ENCODE results near the gene C18orf63. TPM values are rescaled to one million over a fixed set of nuclear protein-coding genes. Genes with fewer than 3 reads are reported as not detected.
A peak's percentile ranks its signal among the peaks of the same experiment; 100 is the strongest.
"Not testable (repeated sequence)": the region's sequence is repeated elsewhere in the genome, so short reads cannot be mapped to it uniquely, and the experiment has no call there.

C18orf63 gene
- total and polyA plus RNA-seq, 11 donors: not detected

- WGBS, 4 donors: 0 to 1% (median 0%) methylated on average over 42 to 68 of the region's 68 CpGs
- H3K36me3 ChIP-seq: no peaks in the 10 kb centered on the region
- intact Hi-C loops (cut with DNase I): loop anchor here in 3 of 10 donors (5.0 to 10.0 kb wide), 3 partner anchors 35 to 47 kb away; no protein-coding TSS in a partner anchor
- peak within 1 kb of the TSS; percentile 65 to 96 (median 87) for H3K4me3 ChIP-seq
- TF ChIP-seq, protein P1, sequence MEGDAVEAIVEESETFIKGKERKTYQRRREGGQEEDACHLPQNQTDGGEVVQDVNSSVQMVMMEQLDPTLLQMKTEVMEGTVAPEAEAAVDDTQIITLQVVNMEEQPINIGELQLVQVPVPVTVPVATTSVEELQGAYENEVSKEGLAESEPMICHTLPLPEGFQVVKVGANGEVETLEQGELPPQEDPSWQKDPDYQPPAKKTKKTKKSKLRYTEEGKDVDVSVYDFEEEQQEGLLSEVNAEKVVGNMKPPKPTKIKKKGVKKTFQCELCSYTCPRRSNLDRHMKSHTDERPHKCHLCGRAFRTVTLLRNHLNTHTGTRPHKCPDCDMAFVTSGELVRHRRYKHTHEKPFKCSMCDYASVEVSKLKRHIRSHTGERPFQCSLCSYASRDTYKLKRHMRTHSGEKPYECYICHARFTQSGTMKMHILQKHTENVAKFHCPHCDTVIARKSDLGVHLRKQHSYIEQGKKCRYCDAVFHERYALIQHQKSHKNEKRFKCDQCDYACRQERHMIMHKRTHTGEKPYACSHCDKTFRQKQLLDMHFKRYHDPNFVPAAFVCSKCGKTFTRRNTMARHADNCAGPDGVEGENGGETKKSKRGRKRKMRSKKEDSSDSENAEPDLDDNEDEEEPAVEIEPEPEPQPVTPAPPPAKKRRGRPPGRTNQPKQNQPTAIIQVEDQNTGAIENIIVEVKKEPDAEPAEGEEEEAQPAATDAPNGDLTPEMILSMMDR (IDR thresholded peaks at IDR 0.05): peak in 2 of 12 donors; percentile 10 to 26
- peak in 1 of 2 donors; percentile 81 for TF ChIP-seq POLR2A (IDR thresholded peaks at IDR 0.05)
- H3K27ac ChIP-seq: peak within 1 kb of the TSS in 11 of 12 donors; percentile 35 to 89 (median 72)
- peaks cover 0 to 40% (median 22%) of the 10 kb centered on the region in 12 donors for H3K4me1 ChIP-seq
- ATAC-seq (peak; percentile 99 to 100 (median 99)), DNase-seq (peak; percentile 98 to 99 (median 99))
- no peaks in the 10 kb centered on the region for H3K27me3 ChIP-seq
- no peaks in the 10 kb centered on the region for H3K9me3 ChIP-seq
Observed at GRCh38 chr18:74291771-74292540, 23.7 kb upstream of the C18orf63 start, which contains the start of gene CYB5A. CYB5A (minus strand) TSS chr18:74291963; CDS start chr18:74291875, 88 bp downstream.

- Histone ChIP-seq H3K36me3 (no peaks in the 10 kb centered on the region), H3K4me3 (peak overlapping the region; percentile 30 to 96 (median 84)), H3K9me3 (no peaks in the 10 kb centered on the region), H3K27me3 (no peaks in the 10 kb centered on the region), H3K27ac (peak overlapping the region in 11 of 12 donors; percentile 28 to 89 (median 71)), H3K4me1 (peaks cover 0 to 40% (median 22%) of the 10 kb centered on the region in 12 donors)
- no peak for DNase-seq
- no peak for TF ChIP-seq POLR2A (IDR thresholded peaks at IDR 0.05)
- TF ChIP-seq, protein P1 (IDR thresholded peaks at IDR 0.05): no peak
- 11 to 23% (median 15%) methylated on average over 4 of the region's 4 CpGs for WGBS, 4 donors
- intact Hi-C loops (cut with DNase I): loop anchor here in 3 of 10 donors (5.0 to 10.0 kb wide), 3 partner anchors 35 to 48 kb away; no protein-coding TSS in a partner anchor
- no peak for ATAC-seq
Observed at GRCh38 chr18:74292541-74292858, 23.1 kb upstream of the C18orf63 start.

DNA sequence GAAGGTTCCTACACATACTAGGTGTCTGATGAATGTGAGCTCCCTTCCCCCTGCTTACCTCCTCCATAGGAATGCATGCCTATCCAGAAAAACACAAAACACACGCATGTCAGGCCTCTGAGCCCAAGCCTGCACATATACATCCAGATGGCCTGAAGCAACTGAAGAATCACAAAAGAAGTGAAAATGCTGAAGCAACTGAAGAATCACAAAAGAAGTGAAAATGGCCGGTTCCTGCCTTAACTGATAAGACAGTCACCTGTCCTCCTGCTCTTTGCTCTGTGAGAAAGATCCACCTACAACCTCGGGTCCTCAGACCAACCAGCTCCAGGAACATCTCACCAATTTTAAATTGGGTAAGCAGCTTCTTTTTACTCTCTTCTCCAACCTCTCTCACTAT is 22.7 kb upstream of the C18orf63 start:
- H3K27ac ChIP-seq: peak overlapping the region in 1 of 12 donors; percentile 89

GRCh38 chr18:74294526-74294925 is 21.1 kb upstream of the C18orf63 start:
- Histone ChIP-seq H3K27me3 (no peaks in the 10 kb centered on the region), H3K4me1 (peaks cover 0 to 25% (median 12%) of the 10 kb centered on the region in 12 donors), H3K9me3 (peaks cover 0 to 5% (median 0%) of the 10 kb centered on the region in 12 donors), H3K36me3 (no peaks in the 10 kb centered on the region), H3K4me3 (no peak overlapping the region), H3K27ac (no peak overlapping the region)
- DNase-seq (no peak), ATAC-seq (no peak)
- 87 to 92% (median 91%) methylated on average over 8 of the region's 8 CpGs for WGBS, 4 donors
- TF ChIP-seq, protein P1 (IDR thresholded peaks at IDR 0.05): no peak
- no peak for TF ChIP-seq POLR2A (IDR thresholded peaks at IDR 0.05)
- intact Hi-C loops (cut with DNase I): loop anchor here in 3 of 10 donors (5.0 to 10.0 kb wide), 3 partner anchors 37 to 50 kb away; no protein-coding TSS in a partner anchor

More for the DNA sequence above, 22.7 kb upstream of the C18orf63 start:
- Histone ChIP-seq H3K4me3 (peak overlapping the region in 1 of 12 donors; percentile 65), H3K4me1 (peaks cover 0 to 36% (median 22%) of the 10 kb centered on the region in 12 donors)
- not testable (repeated sequence) for ATAC-seq, H3K27me3 ChIP-seq, H3K36me3 ChIP-seq, DNase-seq, H3K9me3 ChIP-seq
- intact Hi-C loops (cut with DNase I): loop anchor here in 3 of 10 donors (5.0 to 10.0 kb wide), 3 partner anchors 36 to 48 kb away; no protein-coding TSS in a partner anchor
- WGBS, 4 donors: 93 to 95% (median 93%) methylated on average over 3 of the region's 3 CpGs
